Endodermal cell (in vitro differentiated cells): ENCODE data around the gene ILKAP. TPM values are rescaled to one million over a fixed set of nuclear protein-coding genes. Genes with fewer than 3 reads are reported as not detected.

Source experiments
- DNase-seq: peaks from one replicate; pipeline ENCODE4 v3.0.0-alpha.2; 2017
- H3K27ac ChIP-seq: 2 replicates; pipeline ENCODE4 v1.5.1; 2013; ENCODE audit warnings: mild to moderate bottlenecking, low read depth, low read length, moderate library complexity
- H3K27me3 ChIP-seq: 2 replicates; pipeline ENCODE4 v1.6.1; 2013; ENCODE audit warnings: mild to moderate bottlenecking, low read length, moderate library complexity; ENCODE audit not compliant: insufficient read depth, control insufficient read depth, poor library complexity, severe bottlenecking
- H3K36me3 ChIP-seq: 2 replicates; pipeline ENCODE4 v1.7.0; 2013; ENCODE audit warnings: mild to moderate bottlenecking, low read length, moderate library complexity; ENCODE audit not compliant: control insufficient read depth, insufficient read depth
- H3K4me1 ChIP-seq: one replicate; pipeline ENCODE4 v1.7.0; 2013; ENCODE audit warnings: low read length; ENCODE audit not compliant: control insufficient read depth, insufficient read depth
- H3K4me3 ChIP-seq: 2 replicates; pipeline ENCODE4 v1.5.1; 2013; ENCODE audit warnings: mild to moderate bottlenecking, low read length, moderate library complexity
- H3K9ac ChIP-seq: 2 replicates; pipeline ENCODE4 v1.6.1; 2013; ENCODE audit warnings: mild to moderate bottlenecking, low read length, moderate library complexity; ENCODE audit not compliant: poor library complexity, severe bottlenecking; ENCODE audit errors: extremely low read depth
- H3K9me3 ChIP-seq: 2 replicates; pipeline ENCODE4 v1.6.1; 2013; ENCODE audit warnings: mild to moderate bottlenecking, low read length, moderate library complexity; ENCODE audit not compliant: control insufficient read depth
- H3K27ac Mint-ChIP-seq: 2 replicates; pipeline ENCODE4 v1.8.0; 2020; ENCODE audit warnings: mixed read lengths
- H3K27me3 Mint-ChIP-seq: 2 replicates; pipeline ENCODE4 v1.8.0; 2021; ENCODE audit warnings: mild to moderate bottlenecking, mixed read lengths; ENCODE audit not compliant: insufficient read depth
- H3K36me3 Mint-ChIP-seq: 2 replicates; pipeline ENCODE4 v1.8.0; 2020; ENCODE audit warnings: low read depth, mixed read lengths
- H3K4me1 Mint-ChIP-seq: 2 replicates; pipeline ENCODE4 v1.8.0; 2020; ENCODE audit warnings: mixed read lengths
- H3K4me3 Mint-ChIP-seq: 2 replicates; pipeline ENCODE4 v1.8.0; 2020; ENCODE audit warnings: mild to moderate bottlenecking, moderate library complexity, mixed read lengths
- H3K9me3 Mint-ChIP-seq: 2 replicates; pipeline ENCODE4 v1.8.0; 2020; ENCODE audit warnings: mild to moderate bottlenecking, mixed read lengths
- WGBS, 2 experiments: methylation state at CpG; one replicate each; pipeline versions ENCODE4 v1.1.5 to v1.1.7; 2013; ENCODE audit warnings: missing lambda C conversion rate in 2 of 2, mixed read lengths in 1 of 2; ENCODE audit not compliant: insufficient coverage in 1 of 2, insufficient read length in 1 of 2; 5-methylcytosine and 5-hydroxymethylcytosine counted together
- total RNA-seq, 2 donors: library from RNA; stranded (reverse); fragmentation: NEBNext Ultra II Directional in 1 of 2; extraction: Animal tissue kit (Norgen Biotek cat#: 25700) in 1 of 2; gene quantifications; 2 replicates in 1 of 2; 3 replicates in 1 of 2; pipeline ENCODE4 v1.2.1, GENCODE V29; 2021
- TF ChIP-seq, protein P1 (sequence below): fragments of 200-600 bp; sonication (generic); conservative IDR thresholded peaks from 2 replicates; pipeline ENCODE4 v1.5.0; 2021; ENCODE audit warnings: antibody characterized with exemption, mild to moderate bottlenecking

The ILKAP gene
- total RNA-seq, 2 donors from 2014 or later = 40.9 to 46.4 TPM

DNA sequence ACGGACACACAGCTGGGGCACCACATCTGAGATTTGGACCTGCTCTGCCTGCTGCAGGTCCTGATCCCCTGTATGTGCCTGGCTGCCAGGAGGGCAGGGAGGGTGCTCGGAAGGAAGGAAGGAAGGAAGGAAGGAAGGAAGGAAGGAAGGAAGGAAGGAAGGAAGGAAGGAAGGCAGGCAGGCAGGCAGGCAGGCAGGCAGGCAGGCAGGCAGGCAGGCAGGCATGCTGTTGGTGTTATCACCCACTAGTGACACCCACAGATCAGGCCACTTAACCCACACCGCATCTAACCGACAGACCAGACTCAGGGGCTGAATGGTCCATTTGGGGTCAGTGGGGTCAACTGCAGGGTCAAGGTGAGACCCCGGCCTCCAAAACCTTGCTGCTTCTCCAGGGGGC is 59.2 kb downstream of the ILKAP start:
- TF ChIP-seq, protein P1, sequence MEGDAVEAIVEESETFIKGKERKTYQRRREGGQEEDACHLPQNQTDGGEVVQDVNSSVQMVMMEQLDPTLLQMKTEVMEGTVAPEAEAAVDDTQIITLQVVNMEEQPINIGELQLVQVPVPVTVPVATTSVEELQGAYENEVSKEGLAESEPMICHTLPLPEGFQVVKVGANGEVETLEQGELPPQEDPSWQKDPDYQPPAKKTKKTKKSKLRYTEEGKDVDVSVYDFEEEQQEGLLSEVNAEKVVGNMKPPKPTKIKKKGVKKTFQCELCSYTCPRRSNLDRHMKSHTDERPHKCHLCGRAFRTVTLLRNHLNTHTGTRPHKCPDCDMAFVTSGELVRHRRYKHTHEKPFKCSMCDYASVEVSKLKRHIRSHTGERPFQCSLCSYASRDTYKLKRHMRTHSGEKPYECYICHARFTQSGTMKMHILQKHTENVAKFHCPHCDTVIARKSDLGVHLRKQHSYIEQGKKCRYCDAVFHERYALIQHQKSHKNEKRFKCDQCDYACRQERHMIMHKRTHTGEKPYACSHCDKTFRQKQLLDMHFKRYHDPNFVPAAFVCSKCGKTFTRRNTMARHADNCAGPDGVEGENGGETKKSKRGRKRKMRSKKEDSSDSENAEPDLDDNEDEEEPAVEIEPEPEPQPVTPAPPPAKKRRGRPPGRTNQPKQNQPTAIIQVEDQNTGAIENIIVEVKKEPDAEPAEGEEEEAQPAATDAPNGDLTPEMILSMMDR = no peak
- H3K27ac ChIP-seq = no peak overlapping the region
- no peaks in the 10 kb centered on the region for H3K36me3 ChIP-seq
- H3K9me3 ChIP-seq = no peaks in the 10 kb centered on the region
- H3K27me3 Mint-ChIP-seq = no peaks in the 10 kb centered on the region
- H3K27me3 ChIP-seq = no peaks in the 10 kb centered on the region
- H3K36me3 Mint-ChIP-seq = no peaks in the 10 kb centered on the region
- WGBS, 2 experiments = 92% methylated on average over 5 of the region's 5 CpGs; no CpG with 5 or more reads in 1 of the 2 experiments
- H3K4me3 Mint-ChIP-seq = no peak overlapping the region
- no peak overlapping the region for H3K9ac ChIP-seq
- no peaks in the 10 kb centered on the region for H3K9me3 Mint-ChIP-seq
- H3K4me3 ChIP-seq = no peak overlapping the region
- no peak overlapping the region for H3K27ac Mint-ChIP-seq
- H3K4me1 Mint-ChIP-seq = no peaks in the 10 kb centered on the region
- no peak for DNase-seq
- no peaks in the 10 kb centered on the region for H3K4me1 ChIP-seq

DNA sequence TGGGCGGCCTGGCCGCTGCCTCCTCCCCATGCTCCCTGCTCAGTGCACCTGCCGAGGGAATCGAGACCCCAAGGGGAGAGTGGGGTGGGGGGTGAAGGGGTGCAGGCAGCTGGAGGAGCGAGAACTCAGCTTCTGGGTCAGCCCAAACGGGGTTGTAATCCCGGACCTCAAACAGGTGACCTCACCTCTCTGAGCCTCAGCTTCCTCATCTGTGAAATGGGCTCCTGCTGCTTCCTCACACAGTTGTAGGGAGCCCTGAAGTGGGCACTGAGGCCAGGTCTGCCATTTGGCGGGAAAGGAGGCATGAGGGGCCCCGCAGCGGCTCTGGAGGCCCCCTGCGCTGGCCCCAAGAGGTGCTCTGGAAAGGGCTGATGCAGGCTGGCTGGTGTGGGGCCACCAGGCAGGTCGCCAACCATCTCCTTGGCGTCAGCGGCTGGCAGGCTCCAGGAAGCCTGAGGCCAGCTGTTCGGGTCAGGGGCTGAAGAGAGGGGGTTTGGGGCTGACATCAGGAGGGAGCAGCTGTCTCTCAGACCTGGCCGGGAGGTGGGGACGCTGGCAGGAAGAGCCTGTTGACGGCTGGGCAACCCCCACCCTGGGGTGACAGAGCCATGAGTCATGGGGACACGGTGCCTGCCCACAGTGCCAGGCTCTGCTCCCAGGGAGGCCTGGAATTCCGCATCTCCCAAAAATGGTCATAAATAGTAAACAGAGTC is 60.1 kb downstream of the ILKAP start:
- TF ChIP-seq, protein P1 = no peak
- Mint-ChIP-seq H3K9me3 (no peaks in the 10 kb centered on the region), H3K4me3 (no peak overlapping the region), H3K27me3 (no peaks in the 10 kb centered on the region), H3K36me3 (no peaks in the 10 kb centered on the region), H3K27ac (no peak overlapping the region), H3K4me1 (no peaks in the 10 kb centered on the region)
- Histone ChIP-seq H3K9me3 (no peaks in the 10 kb centered on the region), H3K27ac (no peak overlapping the region), H3K27me3 (no peaks in the 10 kb centered on the region), H3K4me3 (no peak overlapping the region), H3K36me3 (no peaks in the 10 kb centered on the region), H3K4me1 (no peaks in the 10 kb centered on the region), H3K9ac (no peak overlapping the region)
- 89 to 96% methylated on average over 11 to 20 of the region's 20 CpGs for WGBS, 2 experiments
- DNase-seq = no peak

DNA sequence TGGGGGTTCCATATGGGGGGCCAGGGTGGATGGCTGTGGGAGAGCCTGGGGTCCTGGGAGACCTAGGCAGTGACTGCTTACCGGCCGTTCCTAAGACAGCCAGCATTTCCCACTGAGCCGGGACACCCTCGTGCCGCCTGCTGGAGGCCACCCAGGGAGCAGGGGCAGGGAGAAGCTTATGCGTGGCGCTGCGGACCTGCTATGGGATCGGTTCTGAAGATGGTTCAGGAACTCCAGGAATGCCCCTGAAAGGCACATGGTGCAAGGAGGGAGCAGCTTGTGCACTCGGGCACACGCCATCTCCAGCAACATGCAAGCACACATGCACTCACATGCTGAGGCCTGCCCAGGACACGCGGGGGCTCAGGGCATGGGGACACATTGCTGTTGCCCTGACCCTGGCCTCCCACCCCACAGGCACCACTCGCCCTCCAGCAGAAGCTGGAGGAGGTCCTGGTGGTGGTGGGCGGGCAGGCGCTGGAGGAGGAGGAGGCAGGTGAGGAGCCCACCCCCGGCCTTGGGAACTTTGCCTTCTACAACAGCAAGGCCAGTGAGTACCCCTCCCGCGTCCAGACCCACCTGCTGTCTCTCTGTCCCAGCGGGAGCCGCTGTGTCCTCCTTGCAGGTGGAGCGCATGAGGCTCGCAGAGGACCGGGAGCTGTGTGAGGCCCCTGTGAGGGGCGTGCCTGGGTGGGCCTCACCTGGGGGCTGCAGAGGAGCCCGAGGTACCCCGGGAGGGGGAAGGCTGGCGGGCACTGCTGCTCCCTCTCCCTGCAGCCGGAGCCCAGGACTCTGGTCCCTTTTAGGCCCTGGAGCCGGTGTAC is 60.9 kb downstream of the ILKAP start:
- Mint-ChIP-seq H3K9me3 (no peaks in the 10 kb centered on the region), H3K36me3 (no peaks in the 10 kb centered on the region), H3K4me3 (no peak overlapping the region), H3K27me3 (no peaks in the 10 kb centered on the region), H3K4me1 (no peaks in the 10 kb centered on the region), H3K27ac (no peak overlapping the region)
- no peak for DNase-seq
- Histone ChIP-seq H3K9me3 (no peaks in the 10 kb centered on the region), H3K4me3 (no peak overlapping the region), H3K36me3 (no peaks in the 10 kb centered on the region), H3K9ac (no peak overlapping the region), H3K27me3 (no peaks in the 10 kb centered on the region), H3K27ac (no peak overlapping the region), H3K4me1 (no peaks in the 10 kb centered on the region)
- TF ChIP-seq, protein P1 = no peak
- WGBS, 2 experiments = 89 to 90% methylated on average over 16 to 30 of the region's 30 CpGs
